ENCODE results near the gene VWA8. TPM values are rescaled to one million over a fixed set of nuclear protein-coding genes. Genes with fewer than 3 reads are reported as not detected.

Gene VWA8
- total and polyA plus RNA-seq, 4 donors, result 7.1 to 50.3 (median 12.4) TPM

DNA sequence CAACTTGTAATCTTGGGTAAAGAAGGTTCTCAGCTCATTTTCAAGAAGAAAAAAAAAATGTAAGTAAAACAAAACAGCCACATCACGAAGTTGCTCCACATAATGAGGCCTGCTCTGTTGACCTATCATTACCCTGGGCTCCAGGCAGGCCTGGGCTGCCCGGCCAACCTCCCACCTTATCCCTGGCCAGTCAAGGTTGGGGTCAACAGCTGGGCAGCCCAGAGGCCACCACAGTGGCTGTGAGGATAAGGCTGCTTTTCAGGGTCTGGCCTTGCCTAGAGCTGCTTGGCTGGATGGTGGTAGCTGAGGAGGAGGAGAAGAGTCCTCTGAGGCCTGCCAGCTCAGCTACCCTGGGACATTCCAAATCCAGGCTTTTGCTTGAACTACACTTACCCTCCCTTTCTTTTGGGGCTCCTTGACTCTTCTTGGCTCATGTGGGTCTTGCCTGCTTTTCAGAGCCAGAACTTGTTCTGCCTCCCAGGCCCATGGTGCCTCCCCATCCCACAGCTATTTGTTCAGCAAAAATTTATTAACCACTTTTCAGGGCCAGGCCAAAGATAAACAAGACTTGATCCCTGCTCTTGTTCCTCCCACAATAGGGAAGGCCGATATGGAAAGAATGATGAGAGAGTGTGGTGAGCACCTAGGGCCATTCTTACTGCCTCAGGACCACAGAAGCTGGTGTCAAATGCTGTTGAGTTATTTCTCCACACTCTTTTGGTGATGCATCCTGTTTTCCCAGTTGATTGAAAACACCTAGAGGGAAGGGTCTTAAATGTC lies 401.9 kb downstream of the VWA8 start:
- Histone ChIP-seq H3K4me1 (ENCODE audit: control insufficient read depth in 4 of 4, insufficient read depth in 4 of 4, low read length in 3 of 4) (no peaks in the 10 kb centered on the region), H3K9ac (ENCODE audit: low read depth in 1 of 2, low read length in 2 of 2) (no peak overlapping the region), H3K4me3 (ENCODE audit: low read depth in 1 of 3, low read length in 3 of 3) (no peak overlapping the region), H3K9me3 (ENCODE audit: control insufficient read depth in 4 of 4, low read length in 3 of 4) (no peaks in the 10 kb centered on the region), H3K27ac (ENCODE audit: low read depth in 1 of 2, low read length in 2 of 2) (no peak overlapping the region), H3K27me3 (ENCODE audit: control insufficient read depth in 4 of 4, insufficient read depth in 4 of 4, low read length in 3 of 4) (no peaks in the 10 kb centered on the region), H3K36me3 (ENCODE audit: control insufficient read depth in 4 of 4, insufficient read depth in 3 of 4, low read depth in 1 of 4, low read length in 3 of 4) (no peaks in the 10 kb centered on the region)
- WGBS, result 89% methylated on average over 3 of the region's 3 CpGs
- DNase-seq (ENCODE audit: low spot score), result no peak
- TF ChIP-seq ATF3 (IDR thresholded peaks at IDR 0.05), result no peak
- TF ChIP-seq RXRA (IDR thresholded peaks at IDR 0.05), result no peak
- no peak for TF ChIP-seq MAX (IDR thresholded peaks at IDR 0.05)
- no peak for TF ChIP-seq HNF4G (IDR thresholded peaks at IDR 0.05)
- TF ChIP-seq FOXA2 (IDR thresholded peaks at IDR 0.05), result no peak
- TF ChIP-seq YY1 (IDR thresholded peaks at IDR 0.05), result no peak
- TF ChIP-seq, protein P1, sequence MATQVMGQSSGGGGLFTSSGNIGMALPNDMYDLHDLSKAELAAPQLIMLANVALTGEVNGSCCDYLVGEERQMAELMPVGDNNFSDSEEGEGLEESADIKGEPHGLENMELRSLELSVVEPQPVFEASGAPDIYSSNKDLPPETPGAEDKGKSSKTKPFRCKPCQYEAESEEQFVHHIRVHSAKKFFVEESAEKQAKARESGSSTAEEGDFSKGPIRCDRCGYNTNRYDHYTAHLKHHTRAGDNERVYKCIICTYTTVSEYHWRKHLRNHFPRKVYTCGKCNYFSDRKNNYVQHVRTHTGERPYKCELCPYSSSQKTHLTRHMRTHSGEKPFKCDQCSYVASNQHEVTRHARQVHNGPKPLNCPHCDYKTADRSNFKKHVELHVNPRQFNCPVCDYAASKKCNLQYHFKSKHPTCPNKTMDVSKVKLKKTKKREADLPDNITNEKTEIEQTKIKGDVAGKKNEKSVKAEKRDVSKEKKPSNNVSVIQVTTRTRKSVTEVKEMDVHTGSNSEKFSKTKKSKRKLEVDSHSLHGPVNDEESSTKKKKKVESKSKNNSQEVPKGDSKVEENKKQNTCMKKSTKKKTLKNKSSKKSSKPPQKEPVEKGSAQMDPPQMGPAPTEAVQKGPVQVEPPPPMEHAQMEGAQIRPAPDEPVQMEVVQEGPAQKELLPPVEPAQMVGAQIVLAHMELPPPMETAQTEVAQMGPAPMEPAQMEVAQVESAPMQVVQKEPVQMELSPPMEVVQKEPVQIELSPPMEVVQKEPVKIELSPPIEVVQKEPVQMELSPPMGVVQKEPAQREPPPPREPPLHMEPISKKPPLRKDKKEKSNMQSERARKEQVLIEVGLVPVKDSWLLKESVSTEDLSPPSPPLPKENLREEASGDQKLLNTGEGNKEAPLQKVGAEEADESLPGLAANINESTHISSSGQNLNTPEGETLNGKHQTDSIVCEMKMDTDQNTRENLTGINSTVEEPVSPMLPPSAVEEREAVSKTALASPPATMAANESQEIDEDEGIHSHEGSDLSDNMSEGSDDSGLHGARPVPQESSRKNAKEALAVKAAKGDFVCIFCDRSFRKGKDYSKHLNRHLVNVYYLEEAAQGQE (IDR thresholded peaks at IDR 0.05), result no peak
- no peak for TF ChIP-seq HNF4A (conservative IDR thresholded peaks at IDR 0.05)

GRCh38 chr13:41557719-41558118 lies 403.2 kb downstream of the VWA8 start:
- WGBS, result 97% methylated on average over 2 of the region's 2 CpGs
- Histone ChIP-seq H3K27me3 (ENCODE audit: control insufficient read depth in 4 of 4, insufficient read depth in 4 of 4, low read length in 3 of 4) (no peaks in the 10 kb centered on the region), H3K4me1 (ENCODE audit: control insufficient read depth in 4 of 4, insufficient read depth in 4 of 4, low read length in 3 of 4) (no peaks in the 10 kb centered on the region), H3K36me3 (ENCODE audit: control insufficient read depth in 4 of 4, insufficient read depth in 3 of 4, low read depth in 1 of 4, low read length in 3 of 4) (no peaks in the 10 kb centered on the region), H3K9me3 (ENCODE audit: control insufficient read depth in 4 of 4, low read length in 3 of 4) (no peaks in the 10 kb centered on the region), H3K4me3 (ENCODE audit: low read depth in 1 of 3, low read length in 3 of 3) (no peak overlapping the region), H3K27ac (ENCODE audit: low read depth in 1 of 2, low read length in 2 of 2) (no peak overlapping the region), H3K9ac (ENCODE audit: low read depth in 1 of 2, low read length in 2 of 2) (no peak overlapping the region)
- DNase-seq (ENCODE audit: low spot score), result no peak
- TF ChIP-seq FOXA2 (IDR thresholded peaks at IDR 0.05) (no peak), JUND (IDR thresholded peaks at IDR 0.05) (no peak), EGR1 (IDR thresholded peaks at IDR 0.05; ENCODE audit: low read depth in 2 of 2) (no peak), SP1 (IDR thresholded peaks at IDR 0.05) (no peak), HNF4A (conservative IDR thresholded peaks at IDR 0.05) (no peak), GABPA (IDR thresholded peaks at IDR 0.05 in 1 of 2, conservative IDR thresholded peaks at IDR 0.05 in 1 of 2) (no peak), NR2F2 (IDR thresholded peaks at IDR 0.05) (no peak), RAD21 (IDR thresholded peaks at IDR 0.05) (no peak), YY1 (IDR thresholded peaks at IDR 0.05) (no peak), FOXA1 (IDR thresholded peaks at IDR 0.05) (no peak), ATF3 (IDR thresholded peaks at IDR 0.05) (no peak), TAF1 (conservative IDR thresholded peaks at IDR 0.05) (no peak), RXRA (IDR thresholded peaks at IDR 0.05) (no peak)
- TF ChIP-seq, protein P2, sequence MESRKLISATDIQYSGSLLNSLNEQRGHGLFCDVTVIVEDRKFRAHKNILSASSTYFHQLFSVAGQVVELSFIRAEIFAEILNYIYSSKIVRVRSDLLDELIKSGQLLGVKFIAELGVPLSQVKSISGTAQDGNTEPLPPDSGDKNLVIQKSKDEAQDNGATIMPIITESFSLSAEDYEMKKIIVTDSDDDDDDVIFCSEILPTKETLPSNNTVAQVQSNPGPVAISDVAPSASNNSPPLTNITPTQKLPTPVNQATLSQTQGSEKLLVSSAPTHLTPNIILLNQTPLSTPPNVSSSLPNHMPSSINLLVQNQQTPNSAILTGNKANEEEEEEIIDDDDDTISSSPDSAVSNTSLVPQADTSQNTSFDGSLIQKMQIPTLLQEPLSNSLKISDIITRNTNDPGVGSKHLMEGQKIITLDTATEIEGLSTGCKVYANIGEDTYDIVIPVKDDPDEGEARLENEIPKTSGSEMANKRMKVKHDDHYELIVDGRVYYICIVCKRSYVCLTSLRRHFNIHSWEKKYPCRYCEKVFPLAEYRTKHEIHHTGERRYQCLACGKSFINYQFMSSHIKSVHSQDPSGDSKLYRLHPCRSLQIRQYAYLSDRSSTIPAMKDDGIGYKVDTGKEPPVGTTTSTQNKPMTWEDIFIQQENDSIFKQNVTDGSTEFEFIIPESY (IDR thresholded peaks at IDR 0.05), result no peak
- TF ChIP-seq, protein P1 (IDR thresholded peaks at IDR 0.05), result no peak
- TF ChIP-seq, protein P3, sequence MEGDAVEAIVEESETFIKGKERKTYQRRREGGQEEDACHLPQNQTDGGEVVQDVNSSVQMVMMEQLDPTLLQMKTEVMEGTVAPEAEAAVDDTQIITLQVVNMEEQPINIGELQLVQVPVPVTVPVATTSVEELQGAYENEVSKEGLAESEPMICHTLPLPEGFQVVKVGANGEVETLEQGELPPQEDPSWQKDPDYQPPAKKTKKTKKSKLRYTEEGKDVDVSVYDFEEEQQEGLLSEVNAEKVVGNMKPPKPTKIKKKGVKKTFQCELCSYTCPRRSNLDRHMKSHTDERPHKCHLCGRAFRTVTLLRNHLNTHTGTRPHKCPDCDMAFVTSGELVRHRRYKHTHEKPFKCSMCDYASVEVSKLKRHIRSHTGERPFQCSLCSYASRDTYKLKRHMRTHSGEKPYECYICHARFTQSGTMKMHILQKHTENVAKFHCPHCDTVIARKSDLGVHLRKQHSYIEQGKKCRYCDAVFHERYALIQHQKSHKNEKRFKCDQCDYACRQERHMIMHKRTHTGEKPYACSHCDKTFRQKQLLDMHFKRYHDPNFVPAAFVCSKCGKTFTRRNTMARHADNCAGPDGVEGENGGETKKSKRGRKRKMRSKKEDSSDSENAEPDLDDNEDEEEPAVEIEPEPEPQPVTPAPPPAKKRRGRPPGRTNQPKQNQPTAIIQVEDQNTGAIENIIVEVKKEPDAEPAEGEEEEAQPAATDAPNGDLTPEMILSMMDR (IDR thresholded peaks at IDR 0.05; ENCODE audit: low read depth, low read length, missing input control), result no peak
